Glutamatergic neuron (in vitro differentiated cells): ENCODE data around the gene ZNRF1. TPM values are rescaled to one million over a fixed set of nuclear protein-coding genes. Genes with fewer than 3 reads are reported as not detected.

ENCODE experiments used
- DNase-seq: peaks from one replicate; pipeline ENCODE4 v3.0.0; 2022
- H3K27ac Mint-ChIP-seq: one replicate; pipeline ENCODE4 v1.8.0; 2020; ENCODE audit warnings: mild to moderate bottlenecking, mixed read lengths, inconsistent platforms; ENCODE audit not compliant: unreplicated experiment
- H3K27me3 Mint-ChIP-seq: one replicate; pipeline ENCODE4 v1.8.0; 2020; ENCODE audit warnings: mild to moderate bottlenecking, moderate library complexity, mixed read lengths, inconsistent platforms; ENCODE audit not compliant: unreplicated experiment
- H3K36me3 Mint-ChIP-seq: one replicate; pipeline ENCODE4 v1.8.0; 2020; ENCODE audit warnings: mild to moderate bottlenecking, mixed read lengths, inconsistent platforms; ENCODE audit not compliant: unreplicated experiment
- H3K4me1 Mint-ChIP-seq: one replicate; pipeline ENCODE4 v1.8.0; 2020; ENCODE audit warnings: mild to moderate bottlenecking, low read depth, mixed read lengths, inconsistent platforms; ENCODE audit not compliant: unreplicated experiment
- H3K4me3 Mint-ChIP-seq: one replicate; pipeline ENCODE4 v1.8.0; 2020; ENCODE audit warnings: mild to moderate bottlenecking, mixed read lengths, inconsistent platforms; ENCODE audit not compliant: unreplicated experiment
- H3K9me3 Mint-ChIP-seq: one replicate; pipeline ENCODE4 v1.8.0; 2020; ENCODE audit warnings: mild to moderate bottlenecking, moderate library complexity, mixed read lengths, inconsistent platforms; ENCODE audit not compliant: unreplicated experiment
- CTCF ChIP-seq: fragments of 200-600 bp; sonication (generic); IDR thresholded peaks from one replicate; pipeline ENCODE4 v1.5.0; 2021; ENCODE audit not compliant: partially characterized antibody, unreplicated experiment
- total RNA-seq: library from RNA; stranded (reverse); fragmentation: NEBNext Ultra II Directional; extraction: Animal tissue kit (Norgen Biotek cat#: 25700); gene quantifications from one replicate; pipeline ENCODE4 v1.2.1, GENCODE V29; 2021; ENCODE audit not compliant: unreplicated experiment

The ZNRF1 gene
- total RNA-seq, 1 donor from 2014 or later, result 55.3 TPM

DNA sequence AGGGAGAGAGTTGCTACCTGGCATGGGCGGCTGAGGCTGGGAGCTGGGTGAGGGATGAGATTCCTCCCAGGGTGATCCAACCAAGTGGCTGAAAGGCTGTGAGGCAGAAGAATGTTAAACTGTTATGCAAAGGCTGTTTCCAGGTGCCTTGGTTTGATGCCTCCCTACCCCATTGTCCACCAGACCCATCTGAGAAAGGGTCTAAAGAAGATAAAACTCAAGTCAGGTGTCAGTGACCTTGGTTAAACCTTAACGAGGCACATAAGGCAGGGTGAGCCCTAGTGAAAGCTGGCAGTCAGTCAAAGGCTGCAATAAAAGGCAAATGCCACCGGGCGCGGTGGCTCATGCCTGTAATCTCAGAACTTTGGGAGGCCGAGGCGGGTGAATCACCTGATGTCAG lies 94.0 kb downstream of the ZNRF1 start:
- no peaks in the 10 kb centered on the region for H3K36me3 Mint-ChIP-seq
- H3K4me1 Mint-ChIP-seq, result peaks cover 5% of the 10 kb centered on the region
- no peak overlapping the region for H3K4me3 Mint-ChIP-seq
- peaks cover 5% of the 10 kb centered on the region for H3K27me3 Mint-ChIP-seq
- no peak for TF ChIP-seq CTCF
- no peak overlapping the region for H3K27ac Mint-ChIP-seq
- DNase-seq, result no peak
- peaks cover 1% of the 10 kb centered on the region for H3K9me3 Mint-ChIP-seq

- H3K27ac Mint-ChIP-seq, result no peak overlapping the region
- H3K27me3 Mint-ChIP-seq, result peaks cover 5% of the 10 kb centered on the region
- no peak for TF ChIP-seq CTCF
- H3K36me3 Mint-ChIP-seq, result no peaks in the 10 kb centered on the region
- peaks cover 8% of the 10 kb centered on the region for H3K4me1 Mint-ChIP-seq
- DNase-seq, result no peak
- no peak overlapping the region for H3K4me3 Mint-ChIP-seq
- H3K9me3 Mint-ChIP-seq, result peaks cover 1% of the 10 kb centered on the region
Measured at GRCh38 chr16:75093598-75094540, 95.0 kb downstream of the ZNRF1 start.

DNA sequence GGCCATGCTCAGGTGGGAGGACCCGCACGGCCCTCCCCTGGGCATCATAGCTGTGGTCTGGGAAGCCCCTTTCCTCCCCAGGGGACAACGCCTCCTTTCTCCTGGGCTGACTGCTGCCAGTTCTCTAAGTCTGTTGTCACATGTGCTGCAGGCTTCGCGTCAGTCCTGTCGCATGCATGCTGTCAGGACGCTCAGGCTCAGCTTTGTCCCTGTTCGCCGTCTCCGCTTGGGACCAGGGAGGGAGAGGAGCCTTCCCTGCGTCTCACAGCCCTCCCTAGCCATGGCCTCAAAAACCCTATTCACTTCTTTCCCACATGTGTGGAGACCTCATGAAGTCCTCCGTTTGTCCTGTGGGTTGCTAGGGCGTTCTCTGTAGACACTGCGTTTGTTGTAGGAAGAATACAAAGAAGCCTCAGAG lies 96.4 kb downstream of the ZNRF1 start:
- TF ChIP-seq CTCF, result no peak
- no peak overlapping the region for H3K4me3 Mint-ChIP-seq
- no peaks in the 10 kb centered on the region for H3K36me3 Mint-ChIP-seq
- H3K27me3 Mint-ChIP-seq, result peaks cover 4% of the 10 kb centered on the region
- H3K4me1 Mint-ChIP-seq, result peaks cover 16% of the 10 kb centered on the region
- no peak for DNase-seq
- H3K9me3 Mint-ChIP-seq, result peaks cover 4% of the 10 kb centered on the region
- no peak overlapping the region for H3K27ac Mint-ChIP-seq

- Mint-ChIP-seq H3K27ac (no peak overlapping the region), H3K36me3 (no peaks in the 10 kb centered on the region), H3K4me1 (peaks cover 20% of the 10 kb centered on the region), H3K4me3 (no peak overlapping the region), H3K9me3 (peaks cover 7% of the 10 kb centered on the region), H3K27me3 (peaks cover 5% of the 10 kb centered on the region)
- DNase-seq, result no peak
- TF ChIP-seq CTCF, result peak; percentile 39
Measured at GRCh38 chr16:75096656-75097055, 97.8 kb downstream of the ZNRF1 start.

DNA sequence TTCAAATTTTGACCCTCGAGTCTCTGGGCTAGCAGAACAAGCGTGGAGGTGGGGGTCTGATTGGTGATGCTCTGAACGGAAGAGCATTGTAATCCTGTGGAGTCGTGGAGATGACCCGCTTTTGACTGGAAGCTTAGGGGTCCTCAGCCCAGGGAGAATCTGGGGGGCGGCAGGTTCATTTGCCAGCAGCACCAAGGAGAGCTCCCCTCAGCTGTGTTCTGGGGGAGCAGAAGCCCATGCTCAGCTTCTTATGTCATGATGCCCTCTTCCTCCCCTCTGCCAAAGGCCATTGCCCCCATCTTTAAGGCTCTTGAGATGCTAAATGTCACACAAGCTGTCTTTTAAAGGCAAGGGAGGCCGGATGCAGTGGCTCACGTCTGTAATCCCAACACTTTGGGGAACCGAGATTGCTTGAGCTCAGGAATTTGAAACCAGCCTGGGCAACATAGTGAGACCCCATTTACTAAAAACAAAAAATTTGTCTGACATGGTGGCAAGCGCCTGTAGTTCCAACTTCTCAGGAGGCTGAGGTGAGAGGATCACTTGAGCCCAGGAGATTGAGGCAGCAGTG lies 98.5 kb downstream of the ZNRF1 start:
- TF ChIP-seq CTCF, result no peak
- H3K4me1 Mint-ChIP-seq, result peaks cover 20% of the 10 kb centered on the region
- DNase-seq, result no peak
- no peaks in the 10 kb centered on the region for H3K36me3 Mint-ChIP-seq
- no peak overlapping the region for H3K27ac Mint-ChIP-seq
- peaks cover 7% of the 10 kb centered on the region for H3K9me3 Mint-ChIP-seq
- H3K4me3 Mint-ChIP-seq, result no peak overlapping the region
- H3K27me3 Mint-ChIP-seq, result peaks cover 3% of the 10 kb centered on the region
